HG02852 (cell line): Measurements from ENCODE around the gene BANP.
"Not testable (repeated sequence)": the region's sequence is repeated elsewhere in the genome, so short reads cannot be mapped to it uniquely, and the experiment has no call there.

Experiments used
- ATAC-seq: cut with Tn5 transposase; IDR thresholded peaks from one replicate; pipeline ENCODE4 v1.9.1; 2021; ENCODE audit warnings: mild to moderate bottlenecking, moderate library complexity; ENCODE audit not compliant: unreplicated experiment

BANP gene

GRCh38 chr16:87990254-87990653, 39.0 kb downstream of the BANP start:
- not testable (repeated sequence) for ATAC-seq

GRCh38 chr16:87992142-87992541, 40.9 kb downstream of the BANP start:
- ATAC-seq, result not testable (repeated sequence)

- no peak for ATAC-seq
Measured at GRCh38 chr16:87993901-87994300, 42.7 kb downstream of the BANP start.

GRCh38 chr16:87995644-87996043, 44.4 kb downstream of the BANP start:
- ATAC-seq, result no peak

- no peak for ATAC-seq
Measured at GRCh38 chr16:87996962-87997880, 46.0 kb downstream of the BANP start.

- ATAC-seq, result not testable (repeated sequence)
Measured at GRCh38 chr16:87998184-87998793, 47.1 kb downstream of the BANP start.

GRCh38 chr16:87998992-87999391, 47.8 kb downstream of the BANP start:
- not testable (repeated sequence) for ATAC-seq

- ATAC-seq, result no peak
Measured at GRCh38 chr16:88002211-88002610, 51.0 kb downstream of the BANP start.

- no peak for ATAC-seq
Measured at GRCh38 chr16:88002749-88003148, 51.5 kb downstream of the BANP start.

- no peak for ATAC-seq
Measured at GRCh38 chr16:88003316-88003715, 52.1 kb downstream of the BANP start.

GRCh38 chr16:88003736-88004135, 52.5 kb downstream of the BANP start:
- no peak for ATAC-seq

GRCh38 chr16:88004391-88004790, 53.2 kb downstream of the BANP start:
- no peak for ATAC-seq

- ATAC-seq, result no peak
Measured at GRCh38 chr16:88005181-88005581, 53.9 kb downstream of the BANP start.

- ATAC-seq, result no peak
Measured at GRCh38 chr16:88005968-88006367, 54.7 kb downstream of the BANP start.

- ATAC-seq, result no peak
Measured at GRCh38 chr16:88007321-88007731, 56.1 kb downstream of the BANP start.

GRCh38 chr16:88008840-88009239, 57.6 kb downstream of the BANP start:
- no peak for ATAC-seq

GRCh38 chr16:88009563-88010342, 58.5 kb downstream of the BANP start:
- ATAC-seq, result no peak

GRCh38 chr16:88010343-88010967, 59.2 kb downstream of the BANP start:
- ATAC-seq, result no peak

- no peak for ATAC-seq
Measured at GRCh38 chr16:88010968-88011483, 59.8 kb downstream of the BANP start.

- ATAC-seq, result no peak
Measured at GRCh38 chr16:88012360-88012759, 61.1 kb downstream of the BANP start.
